DMS 273 (cell line): Measurements from ENCODE around the gene FBXO7.
A peak's percentile ranks its signal among the peaks of the same experiment; 100 is the strongest.

Experiments
- DNase-seq: peaks from one replicate; lab custom pipeline; 2025; ENCODE audit not compliant: unreplicated experiment; lab: John Stamatoyannopoulos, UW

Gene FBXO7

DNA sequence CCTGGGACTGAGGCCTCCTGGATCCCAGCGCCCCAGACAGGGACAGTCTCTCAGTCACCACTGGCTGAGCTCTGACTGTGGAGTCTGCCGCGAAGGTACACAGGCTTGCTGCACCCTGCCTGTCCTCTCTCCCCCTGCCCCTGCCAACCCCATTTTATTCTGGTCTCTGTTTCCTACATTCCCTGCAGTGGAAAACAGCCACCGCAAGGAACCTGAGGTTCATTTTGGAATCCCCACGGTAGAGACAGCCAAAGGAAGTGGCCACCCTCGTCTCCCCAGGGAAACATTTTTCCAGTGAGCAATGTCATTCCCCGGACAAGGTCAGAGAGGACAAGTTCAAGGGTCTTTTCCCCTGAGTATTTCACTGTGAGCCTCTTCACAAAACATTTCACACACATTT, 56.6 kb downstream of the FBXO7 start:
- DNase-seq, result no peak

DNA sequence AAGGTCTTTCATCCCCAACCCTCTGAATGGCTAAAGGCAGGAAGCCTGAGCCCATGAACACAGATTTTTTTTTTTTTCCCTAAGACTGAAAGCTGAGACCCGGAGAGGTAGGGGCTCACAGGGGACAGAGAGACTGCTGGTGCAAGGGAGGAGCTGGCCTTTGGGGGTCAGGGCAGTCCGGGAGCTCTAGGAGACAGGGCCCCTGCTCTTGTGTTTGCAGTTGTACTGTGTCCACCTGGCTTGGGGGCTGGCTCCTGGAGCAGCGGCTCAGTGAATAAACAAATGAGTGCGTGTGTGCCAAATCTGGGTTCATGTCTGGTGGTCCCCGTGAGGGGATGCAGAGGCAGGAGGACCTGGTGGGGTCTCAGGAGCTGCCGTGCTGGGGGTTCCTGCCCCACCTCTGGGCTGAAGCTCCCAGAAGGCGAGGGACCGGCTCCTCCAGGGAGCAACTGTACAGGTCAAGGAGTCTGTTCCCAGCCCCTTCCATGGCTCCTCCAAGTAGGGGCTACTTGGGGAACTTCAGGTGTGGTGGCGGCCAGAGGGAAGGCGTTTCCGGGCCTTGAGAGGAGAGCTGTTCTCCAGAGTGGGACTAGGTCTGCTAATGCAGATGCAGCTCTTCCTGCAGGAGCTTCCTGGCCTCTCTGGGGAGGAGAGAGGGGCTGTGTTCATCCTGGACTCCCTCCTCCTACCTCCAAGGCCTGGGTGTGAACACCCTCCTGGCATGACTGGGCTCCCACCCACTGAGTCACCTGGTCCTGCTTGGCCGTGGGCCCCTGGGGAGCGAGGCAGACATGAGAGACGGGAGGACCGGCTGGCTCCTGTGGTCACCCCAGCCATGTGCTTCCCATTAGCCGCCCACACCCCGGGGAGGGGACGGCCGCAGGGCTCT, 57.6 kb downstream of the FBXO7 start:
- peak; percentile 14 for DNase-seq

DNA sequence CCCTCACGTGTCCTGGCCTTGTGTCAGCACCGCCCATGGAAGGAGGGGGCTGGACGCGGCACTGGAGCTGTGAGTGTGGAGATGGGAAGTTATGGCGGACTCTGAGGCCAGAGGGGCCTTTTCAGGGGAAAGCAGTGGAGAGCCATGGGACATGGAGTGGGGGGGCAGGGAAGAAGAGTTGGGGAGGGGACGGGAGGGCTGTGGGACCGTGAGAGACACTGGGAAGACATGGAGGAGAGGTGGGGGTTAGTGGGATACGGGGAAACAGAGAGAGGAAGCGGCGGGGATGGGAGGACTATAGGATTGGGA, 58.2 kb downstream of the FBXO7 start:
- DNase-seq, result no peak

DNA sequence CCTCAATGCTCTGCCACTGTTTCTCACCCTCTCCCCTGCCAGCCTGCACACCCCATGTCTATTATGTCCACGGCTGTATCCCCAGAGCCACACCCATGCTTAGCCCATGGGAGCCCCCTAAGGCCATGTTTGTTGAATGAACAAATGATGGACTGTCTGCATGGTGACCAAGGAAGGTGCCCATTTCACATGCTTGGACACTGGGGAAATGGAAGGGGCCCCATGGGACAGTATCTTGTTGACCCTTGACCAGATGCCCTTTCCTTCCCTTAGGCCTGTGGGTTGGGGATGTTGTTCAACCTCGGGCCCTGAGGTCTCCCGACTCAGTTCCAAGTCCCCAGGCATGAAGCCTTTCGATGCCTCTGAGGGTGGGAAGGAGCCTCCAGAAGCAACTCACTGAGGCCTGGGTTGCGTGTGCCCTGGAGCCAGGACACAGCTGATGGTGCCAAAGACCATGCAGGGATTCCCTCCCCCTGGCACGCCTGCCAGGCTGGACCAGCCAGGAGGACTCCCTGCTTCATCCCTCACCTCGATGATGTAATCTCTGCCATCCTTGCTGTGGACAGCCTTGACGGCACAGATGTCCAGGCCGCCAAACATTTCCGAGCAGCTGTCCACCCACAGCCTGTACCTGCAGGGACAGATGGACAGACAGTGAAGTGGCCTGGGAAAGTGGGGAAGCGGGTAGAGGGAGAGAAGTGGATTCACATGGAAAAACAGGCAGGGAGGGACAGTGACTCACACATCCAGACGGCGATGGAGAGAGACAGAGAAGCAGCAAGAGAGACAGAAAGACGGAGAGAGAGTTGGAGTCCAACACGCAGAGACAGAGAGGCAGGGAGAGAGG, 58.9 kb downstream of the FBXO7 start:
- peak; percentile 54 for DNase-seq

DNA sequence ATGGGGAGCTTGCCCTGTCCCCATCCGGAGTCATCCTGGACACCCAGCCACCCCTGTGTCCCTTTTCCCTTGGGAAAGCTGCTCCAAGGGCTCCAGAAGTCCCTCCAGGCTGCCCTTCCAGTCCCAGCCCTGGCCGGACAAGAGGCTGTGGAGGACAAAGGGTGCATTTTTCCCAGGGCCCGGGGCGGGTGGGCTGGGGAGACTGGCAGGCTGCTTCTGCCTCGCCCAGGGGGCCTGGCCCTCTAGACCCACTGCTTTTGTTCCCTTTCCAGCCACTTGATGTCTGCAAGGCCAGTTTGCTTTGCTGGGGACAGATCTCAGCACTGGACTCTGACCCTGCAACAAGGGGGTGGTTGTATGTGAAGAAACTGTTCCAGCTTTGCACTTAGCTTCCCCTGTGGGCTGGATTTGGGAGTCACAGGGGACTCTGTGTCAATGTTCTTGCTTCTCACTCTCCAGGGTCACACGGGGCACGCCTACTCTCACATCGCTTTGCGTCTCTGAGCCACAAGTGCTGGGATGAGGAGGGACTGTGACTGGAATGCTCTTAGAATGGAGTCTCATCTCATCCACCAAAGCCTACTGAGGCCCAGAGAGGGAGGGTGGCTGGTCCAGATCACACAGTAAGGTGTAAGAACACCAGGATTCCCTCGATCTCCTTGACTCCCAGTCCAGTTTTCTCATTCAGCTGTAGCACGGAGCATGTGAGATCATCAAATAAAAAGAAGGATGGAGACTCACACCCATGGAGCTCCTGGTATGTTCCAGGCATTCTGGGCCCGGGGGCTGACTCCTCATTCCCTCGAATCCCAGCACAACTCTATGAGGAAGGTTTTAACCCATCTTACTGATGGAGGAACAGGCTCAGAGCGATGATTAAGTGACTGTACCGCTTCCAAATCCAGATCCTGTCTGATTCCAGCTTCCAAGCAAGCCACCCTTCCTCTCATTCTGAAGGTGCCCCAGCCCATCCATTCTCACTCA, 59.9 kb downstream of the FBXO7 start:
- no peak for DNase-seq

DNA sequence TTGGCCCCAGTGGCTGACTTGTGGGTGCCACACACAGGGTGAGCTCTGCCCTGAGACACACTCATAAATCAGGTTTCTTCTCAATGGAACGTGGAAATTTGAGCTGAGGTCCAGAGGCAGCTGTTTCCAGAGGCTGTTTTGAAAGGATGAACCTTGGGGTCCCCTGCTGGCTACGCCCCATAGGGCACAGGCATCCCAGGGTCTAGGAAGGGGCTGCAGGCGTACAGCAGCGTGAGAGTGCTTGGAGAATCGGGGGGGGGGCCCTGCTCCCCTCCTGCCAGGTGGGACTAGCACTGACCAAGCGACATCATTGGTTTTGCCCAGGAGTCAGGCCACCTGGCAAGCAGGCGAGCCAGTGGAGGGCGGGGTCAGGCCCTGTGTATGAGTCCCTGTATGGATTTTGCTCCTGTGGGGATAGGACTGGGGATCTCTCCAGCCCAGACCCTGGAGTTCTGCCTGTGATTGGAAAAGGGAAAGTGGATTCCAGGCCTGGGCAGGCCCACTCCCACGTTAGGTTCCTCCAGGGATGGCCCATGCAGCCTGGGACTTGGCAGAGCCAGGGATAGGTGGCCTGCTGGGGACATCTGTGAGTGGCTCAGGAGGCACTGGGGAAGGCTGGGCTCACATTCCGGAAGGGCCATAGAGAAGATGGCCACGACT, 61.0 kb downstream of the FBXO7 start:
- DNase-seq, result no peak

DNA sequence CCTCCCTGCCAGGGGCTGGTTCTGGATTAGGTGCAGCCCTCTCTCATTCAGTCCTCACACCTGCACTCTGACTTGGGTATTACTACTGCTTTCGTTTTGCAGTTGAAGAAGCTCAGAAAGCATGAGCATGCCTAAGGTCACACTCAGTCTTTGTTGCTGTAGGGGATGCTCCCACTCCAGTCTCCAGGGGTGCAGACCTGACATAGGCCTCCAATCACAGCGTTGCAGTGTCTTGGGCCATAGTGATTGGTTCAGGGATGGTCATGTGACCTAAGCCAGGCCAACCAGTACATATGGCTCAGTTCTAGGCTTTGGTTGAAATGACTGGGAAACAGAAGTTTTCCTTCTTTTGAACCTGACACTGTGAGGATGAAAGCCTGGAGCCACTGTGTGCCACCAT, 61.7 kb downstream of the FBXO7 start:
- no peak for DNase-seq

DNA sequence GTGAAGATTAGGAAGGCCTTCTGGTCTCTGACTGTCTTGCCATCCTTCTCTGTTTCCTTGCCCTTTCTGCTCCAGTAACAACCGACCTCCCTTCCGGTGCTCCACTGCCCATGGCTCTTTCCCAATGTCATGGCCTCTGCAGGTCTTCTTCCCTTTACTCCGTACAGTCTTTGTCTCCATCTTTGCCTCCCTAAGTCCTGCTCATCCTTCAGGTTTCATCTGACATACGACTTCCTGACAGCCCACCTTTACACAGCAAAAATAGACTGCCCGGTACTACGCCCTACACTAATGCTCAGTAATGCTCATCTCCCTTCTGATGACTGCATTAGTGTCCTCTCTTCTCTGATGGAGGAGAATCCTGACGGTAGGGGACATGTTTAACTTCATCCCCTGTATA, 63.9 kb downstream of the FBXO7 start:
- DNase-seq, result no peak

DNA sequence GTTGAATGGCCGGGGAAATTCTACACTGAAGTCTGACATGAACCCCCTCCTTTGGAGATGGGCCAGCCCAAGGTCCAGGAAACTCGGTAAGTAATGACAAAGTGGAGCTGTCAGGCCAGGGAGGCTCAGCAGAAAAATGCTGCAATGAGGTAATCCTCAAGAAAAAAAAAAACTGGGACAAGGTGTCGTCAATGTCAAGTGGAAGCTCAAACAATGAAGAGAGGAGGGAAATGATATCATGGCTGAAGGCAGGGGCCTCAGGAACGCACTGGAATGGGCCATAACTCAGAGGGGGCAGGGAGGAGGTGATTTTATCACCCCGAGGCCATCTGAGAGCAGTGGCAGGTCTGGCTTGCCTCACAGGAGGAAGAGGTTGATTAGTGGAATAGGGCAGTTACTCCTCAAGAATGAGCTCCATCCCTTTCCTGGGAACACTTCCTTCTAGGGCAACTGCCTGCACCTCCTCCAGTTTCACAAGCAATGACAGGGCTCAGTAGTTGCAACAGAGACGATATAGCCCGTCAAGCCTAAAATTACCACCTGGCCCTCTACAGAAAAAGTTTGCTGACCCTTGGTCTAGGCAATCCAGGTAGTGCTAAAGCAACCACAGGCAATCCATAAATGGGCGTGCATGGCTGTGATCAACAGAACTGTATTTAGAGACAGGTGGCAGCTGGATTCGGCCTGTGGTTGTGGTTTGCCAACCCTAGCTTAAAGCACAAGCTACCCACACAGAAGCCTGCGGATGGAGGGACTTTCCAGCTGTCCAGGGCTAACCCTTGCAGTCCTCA, 65.2 kb downstream of the FBXO7 start:
- DNase-seq, result no peak

DNA sequence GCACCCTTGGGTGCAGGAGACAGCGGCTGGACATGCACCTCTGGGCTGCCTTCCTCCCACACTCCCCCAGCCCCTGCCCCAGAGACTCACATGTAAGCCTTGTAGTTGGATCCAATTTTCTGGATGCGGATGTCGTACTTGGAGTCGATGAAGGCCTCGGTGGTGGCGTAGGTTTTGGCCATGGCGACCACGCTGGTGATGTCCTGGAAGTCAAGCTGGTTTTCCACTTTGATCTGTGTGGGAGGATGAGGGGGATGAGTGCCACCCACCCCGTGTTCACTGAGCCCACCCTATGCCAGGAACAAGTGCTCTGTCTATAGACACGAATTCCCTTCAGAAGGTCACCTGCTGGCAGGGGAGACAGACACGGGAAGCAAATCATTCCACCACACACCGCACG, 66.9 kb downstream of the FBXO7 start:
- no peak for DNase-seq

DNA sequence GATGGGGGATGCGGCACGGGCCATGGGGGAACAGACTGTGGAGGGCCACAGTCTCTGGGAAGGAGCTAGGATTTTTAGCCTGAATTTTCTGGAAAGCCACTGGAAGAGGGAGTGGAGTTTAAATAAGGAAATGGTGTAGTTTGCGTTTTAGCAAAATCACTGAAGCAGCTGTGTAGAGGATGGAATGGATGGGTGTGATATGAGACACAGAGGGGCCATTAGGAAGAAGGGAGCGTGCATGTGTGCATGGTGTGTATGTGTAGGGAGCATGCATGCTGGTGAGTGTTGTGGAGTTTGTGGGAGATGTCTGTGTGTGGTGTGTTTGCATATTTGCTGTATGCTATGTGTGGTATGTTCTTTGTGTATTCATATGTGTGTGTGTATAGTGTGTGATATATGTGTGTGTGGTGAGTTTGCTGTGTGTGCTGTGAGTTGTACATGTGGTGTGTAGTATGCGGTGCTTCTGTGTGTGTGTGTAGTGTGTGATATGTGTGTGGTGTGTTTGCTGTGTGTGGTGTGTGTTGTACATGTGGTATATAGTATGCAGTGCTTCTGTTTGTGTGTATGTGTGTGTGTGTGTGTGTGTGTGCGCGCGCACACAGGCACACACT, 67.6 kb downstream of the FBXO7 start:
- no peak for DNase-seq

DNA sequence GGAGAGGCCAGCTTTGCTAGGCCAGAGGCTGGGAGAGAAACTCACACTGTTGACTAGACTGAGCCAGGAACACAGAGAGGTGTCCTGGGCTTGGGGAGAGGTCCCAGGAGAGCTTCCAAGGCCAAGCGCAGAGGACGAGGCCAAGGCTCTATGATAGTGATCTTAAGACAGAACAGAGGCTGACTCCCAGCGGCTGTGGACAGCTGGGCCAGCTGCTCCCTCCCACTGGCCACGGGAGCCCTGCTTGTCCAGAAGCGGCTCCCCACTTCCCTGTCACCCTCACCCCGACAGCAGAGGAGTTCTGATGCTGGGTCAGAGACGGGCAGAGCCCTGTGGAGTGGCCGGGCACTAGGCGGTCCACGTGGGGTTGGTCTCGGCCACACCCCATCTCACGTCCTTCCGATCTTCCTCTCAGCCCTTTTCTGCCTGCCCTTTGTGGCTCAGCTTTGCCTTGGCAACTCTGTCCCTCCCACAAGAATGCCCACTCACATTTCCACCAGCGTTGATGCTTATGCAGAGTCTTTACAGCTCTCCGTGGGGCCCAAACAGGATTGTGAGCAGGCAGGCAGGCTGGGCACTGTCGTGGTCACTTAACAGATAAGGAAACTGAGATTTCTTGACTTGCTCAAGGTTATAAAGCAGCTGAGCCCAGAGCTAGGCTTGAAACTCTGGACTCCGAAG, 68.2 kb downstream of the FBXO7 start:
- no peak for DNase-seq

DNA sequence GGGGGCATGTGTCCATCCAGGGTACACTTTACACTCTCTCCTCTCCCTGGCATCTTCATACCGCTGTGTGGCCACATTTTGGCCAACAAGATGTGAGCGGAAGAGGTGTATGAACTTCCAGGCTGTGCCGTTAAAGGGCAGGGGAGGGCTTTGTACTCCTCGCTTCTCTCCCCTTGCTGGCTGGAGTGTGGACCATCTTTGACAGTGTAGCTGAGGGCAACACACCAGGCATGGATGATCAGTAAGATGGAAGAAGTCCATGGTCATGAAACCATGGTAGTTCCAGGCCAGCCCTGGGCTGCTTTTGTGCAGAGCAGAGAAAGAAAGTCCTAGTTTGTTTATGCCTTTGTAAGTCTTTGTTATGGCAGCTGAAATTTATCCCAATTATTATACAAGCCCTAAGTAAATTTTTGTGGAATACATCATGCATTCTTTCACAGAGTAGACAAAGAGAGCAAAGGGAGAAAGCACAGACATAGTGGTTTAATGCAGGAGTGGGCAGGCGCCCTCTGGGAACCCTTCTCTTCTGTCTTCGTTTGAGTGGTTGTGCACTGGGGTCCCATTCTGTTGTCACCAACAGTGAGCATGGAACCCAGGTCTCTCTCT, 70.4 kb downstream of the FBXO7 start:
- no peak for DNase-seq

DNA sequence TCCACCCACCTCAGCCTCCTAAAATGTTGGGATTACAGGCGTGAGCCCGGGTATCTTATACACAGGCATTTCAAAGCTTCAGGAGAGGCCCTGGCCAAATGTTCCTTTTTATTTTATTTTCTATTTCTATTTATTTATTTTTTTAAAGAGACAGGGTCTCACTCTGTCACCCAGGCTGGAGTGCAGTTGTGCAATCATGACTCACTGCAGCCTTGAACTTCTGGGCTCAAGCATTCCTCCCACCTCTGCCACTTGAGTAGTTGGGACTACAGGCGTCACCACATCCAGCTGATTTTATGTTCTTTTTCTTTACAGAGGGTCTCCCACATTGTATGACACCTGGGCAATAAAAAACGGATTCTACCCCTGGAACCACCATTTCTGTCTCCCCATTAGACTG, 71.2 kb downstream of the FBXO7 start:
- DNase-seq, result no peak

DNA sequence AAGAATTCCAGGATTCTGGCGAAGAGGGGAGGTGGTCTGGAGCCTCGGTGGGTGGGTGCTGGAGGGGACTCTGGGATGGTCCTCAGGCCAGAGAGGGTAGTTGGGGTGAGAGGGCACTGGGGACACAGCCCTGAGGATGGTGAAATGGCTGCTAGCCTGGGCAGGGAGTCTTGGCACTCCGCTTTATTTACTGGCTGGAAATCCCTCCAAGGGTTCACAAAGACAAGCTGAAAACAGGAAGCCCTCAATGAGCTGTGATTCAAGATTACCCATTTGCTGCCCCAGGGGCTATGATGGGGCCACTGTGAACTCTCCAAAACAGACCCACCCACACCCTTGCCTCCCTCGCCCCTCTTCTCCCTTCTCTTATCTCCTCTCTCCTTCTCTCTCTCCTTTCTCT, 71.9 kb downstream of the FBXO7 start:
- DNase-seq, result no peak

DNA sequence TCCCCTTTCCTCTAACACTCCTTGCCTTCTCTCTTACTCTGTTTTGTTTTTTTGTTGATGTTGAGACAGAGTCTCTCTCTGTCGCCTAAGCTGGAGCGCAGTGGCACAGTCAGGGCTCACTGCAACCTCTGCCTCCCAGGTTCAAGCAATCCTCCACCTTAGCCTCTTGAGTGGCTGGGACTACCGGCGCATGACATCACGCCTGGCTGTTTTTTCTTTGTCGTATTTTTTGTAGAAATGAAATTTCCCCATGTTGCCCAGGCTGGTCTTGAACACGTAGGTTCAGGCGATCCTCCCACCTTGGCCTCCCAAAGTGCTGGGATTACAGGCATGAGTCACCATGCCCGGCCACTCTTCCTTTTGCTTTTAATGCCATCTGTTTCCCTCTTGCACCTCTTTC, 72.3 kb downstream of the FBXO7 start:
- DNase-seq, result no peak

DNA sequence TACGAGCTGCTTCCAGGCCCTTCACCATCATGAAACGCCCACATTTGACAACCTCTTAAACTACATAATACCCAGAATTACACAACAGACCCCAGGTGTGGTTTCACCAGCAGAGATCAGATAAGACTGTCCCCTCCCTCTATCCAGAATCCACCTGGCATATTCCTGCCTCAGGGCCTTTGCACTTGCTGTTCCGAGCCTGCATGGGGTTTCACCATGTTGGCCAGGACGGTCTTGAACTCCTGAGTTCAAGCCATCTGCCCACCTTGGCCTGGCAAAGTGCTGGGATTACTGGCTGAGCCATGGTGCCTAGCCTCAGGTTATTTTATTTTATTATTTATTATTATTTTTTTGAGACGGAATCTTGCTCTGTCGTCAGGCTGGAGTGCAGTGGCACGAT, 73.4 kb downstream of the FBXO7 start:
- DNase-seq, result no peak
